HG03571 (cell line): ENCODE results near the gene SPTBN4.
"Not testable (repeated sequence)": the region's sequence is repeated elsewhere in the genome, so short reads cannot be mapped to it uniquely, and the experiment has no call there.

Experiments used
- ATAC-seq: cut with Tn5 transposase; IDR thresholded peaks from one replicate; pipeline ENCODE4 v1.9.1; 2021; ENCODE audit not compliant: unreplicated experiment

The SPTBN4 gene

DNA sequence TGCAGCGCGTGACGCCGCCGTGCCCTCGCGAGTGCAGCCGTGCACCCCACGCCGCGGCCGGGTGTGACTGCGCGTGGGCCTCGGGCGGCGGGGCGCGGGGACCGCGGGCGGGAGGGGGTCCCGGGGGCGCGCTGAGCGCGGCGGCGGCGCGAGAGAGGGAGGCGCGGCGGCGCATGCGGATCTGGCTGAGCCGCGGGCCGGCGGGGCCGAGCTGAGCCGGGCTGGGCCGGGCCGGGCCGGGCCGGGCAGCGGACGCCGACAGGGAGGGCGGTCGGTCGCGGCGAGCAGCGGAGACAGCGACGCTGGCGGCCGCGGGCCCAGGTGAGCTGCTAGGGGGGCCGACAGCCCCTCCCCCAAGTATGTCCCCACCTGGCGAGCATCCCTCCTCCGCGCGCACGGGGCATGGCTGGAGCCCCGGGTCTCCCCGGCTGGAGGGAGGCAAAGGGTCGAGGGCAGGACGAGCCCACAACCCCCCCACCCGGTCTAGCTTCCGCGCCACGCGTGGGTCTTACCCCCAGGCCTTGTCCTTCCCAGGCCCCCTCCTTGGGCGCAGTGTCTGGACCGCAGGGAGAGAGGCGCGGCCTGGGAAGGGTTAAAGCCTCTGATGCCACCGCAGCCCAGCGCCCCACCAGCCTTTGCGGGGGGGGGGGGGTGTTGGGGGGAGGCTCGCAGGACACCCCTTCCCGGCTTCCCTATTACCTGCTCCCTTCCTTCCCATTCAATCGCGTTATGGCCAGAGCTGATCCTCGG lies at the start of gene SPTBN4:
Gene SPTBN4, plus strand, starts transcription at position 17 of the 750 bp plus-strand sequence. CDS start 5,621 bp downstream, outside the sequence.
- ATAC-seq: no peak

DNA sequence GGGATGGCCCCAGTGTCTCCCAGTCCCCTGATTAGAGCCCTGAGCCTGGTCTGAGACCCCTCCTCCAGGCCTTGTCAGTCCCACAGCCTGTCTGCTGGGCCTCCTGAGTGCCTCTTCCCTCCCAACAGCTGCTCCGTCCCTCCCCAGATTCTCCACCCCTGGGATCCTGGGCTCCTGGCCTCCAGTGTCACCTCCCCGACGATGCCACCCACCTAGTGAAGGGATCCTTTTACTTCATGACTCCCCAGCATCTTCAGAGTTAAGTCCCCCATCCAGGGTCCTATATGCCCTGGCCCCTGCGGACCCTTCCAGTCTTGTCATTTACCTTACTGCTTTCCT lies 49.2 kb upstream of the SPTBN4 start:
- no peak for ATAC-seq

DNA sequence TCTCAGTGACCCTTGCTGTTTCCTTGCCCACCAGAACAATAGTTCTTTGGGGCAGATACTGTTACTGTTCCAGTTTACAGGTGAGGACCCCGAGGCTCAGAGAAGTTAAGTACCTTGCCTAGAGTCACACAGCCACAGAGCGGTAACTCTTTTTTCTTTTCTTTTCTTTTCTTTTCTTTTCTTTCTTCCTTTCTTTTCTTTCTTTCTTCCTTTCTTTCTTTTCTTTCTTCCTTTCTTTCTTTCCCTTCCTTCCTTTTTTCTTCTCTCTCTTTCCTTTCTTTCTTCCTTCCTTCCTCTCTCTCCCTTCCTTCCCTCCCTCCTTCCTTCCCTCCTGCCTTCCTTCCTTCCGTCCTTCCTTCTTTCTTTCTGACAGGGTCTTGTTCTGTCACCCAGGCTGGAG lies 48.8 kb upstream of the SPTBN4 start:
- ATAC-seq: no peak

DNA sequence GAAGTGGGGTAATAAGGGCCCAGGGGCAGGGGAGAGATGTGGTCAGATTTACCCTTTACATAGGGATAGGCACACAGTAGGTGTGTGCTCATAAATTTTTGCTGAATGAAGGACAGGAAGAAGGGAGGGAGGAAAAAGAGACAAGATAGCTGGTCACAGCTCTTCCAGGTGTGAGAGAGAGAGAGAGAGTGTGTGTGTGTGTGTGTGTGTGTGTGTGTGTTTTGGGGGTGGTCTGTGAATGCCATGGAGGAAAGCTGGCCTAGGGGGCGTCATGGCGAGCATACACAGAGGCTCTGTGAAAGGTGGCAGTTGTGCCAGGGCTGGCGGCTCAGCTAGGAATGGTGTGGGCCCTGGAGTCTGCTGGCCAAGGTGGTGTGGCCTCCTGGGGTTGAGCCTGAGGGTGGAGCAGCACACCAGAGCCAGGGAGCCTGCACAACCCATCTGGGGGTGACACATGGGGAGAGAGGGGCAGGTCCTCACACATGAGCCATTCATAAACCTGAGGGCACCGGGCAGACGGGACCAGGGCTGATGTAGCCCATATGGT lies 47.7 kb upstream of the SPTBN4 start:
- no peak for ATAC-seq

DNA sequence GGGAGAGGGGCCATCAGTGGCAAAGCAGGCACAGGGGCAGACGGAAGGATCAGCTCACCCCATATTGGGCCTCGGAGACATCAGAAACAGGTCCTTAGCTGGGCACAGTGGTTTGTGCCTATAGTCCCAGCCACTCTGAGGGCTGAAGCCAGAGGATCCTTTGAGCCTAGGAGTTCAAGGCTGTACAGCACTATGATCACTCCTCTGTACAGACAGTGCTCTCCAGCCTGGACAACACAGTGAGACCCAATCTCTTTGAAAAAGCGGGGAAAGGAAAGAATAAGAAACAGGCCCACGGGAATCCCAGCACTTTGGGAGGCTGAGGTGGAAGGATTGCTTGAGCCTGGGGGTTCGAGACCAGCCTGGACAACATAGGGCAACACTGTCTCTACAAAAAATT lies 47.0 kb upstream of the SPTBN4 start:
- no peak for ATAC-seq

DNA sequence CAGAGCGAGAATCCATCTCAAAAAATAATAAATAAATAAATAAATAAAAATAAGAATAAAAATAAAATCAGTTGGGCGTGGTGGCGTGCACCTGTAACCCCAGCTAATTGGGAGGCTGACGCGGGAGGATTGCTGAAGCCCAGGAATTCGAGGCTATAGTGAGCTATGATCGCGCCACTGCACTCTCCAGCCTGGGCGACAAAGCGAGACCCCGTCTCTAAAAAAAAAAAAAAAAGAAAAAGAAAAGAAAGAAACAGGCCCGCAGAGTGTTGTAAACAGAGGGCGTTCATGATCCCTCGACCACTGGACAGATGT lies 46.4 kb upstream of the SPTBN4 start:
- no peak for ATAC-seq

DNA sequence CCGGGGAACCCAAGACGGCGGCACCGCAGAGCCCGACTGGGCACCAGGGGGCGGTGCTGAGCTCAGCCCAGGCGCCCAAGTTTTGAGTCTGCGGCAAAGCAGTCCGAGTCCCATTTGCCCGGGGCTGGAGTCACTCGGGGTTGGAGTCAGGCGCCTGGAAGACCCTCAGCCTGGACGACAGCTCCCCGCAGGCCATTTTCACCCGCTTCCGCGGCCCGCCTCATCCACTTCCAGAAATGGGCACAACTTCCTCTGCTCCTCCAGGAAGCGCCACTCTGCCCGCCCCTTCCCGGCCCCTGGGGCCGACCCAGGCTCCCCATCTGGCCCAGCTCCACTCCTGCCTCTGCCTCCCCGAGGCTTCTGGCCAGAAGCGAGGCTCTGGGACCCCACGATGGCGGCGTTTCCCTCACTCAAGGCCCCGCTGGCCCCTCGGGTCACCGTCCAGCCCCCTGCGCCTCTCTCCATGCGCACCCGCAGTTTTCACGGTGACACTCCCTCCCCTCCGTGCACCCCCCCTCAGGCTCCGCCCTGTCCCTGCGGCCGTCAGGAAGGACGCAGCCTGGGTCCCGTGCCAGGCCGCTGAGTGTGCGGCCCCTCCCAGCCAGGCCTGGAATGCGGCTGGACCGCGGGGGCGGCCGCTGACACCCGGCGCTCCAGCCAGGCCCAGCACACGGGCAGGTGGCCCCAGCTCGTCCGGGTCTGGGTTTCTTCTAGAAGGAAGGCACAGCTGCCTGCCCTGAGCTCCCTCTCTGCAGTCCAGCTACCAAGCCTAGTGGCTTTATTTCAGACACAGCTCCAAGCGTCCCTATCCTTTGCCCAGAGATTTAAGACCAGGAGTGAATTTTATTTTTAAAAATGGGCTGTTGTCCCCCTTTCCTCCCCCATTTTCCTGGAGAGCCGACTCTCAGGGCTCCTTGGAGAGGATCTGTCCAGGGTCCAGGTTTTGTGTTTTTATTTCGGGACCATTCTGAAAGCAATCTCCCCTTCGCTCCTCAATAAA lies 45.7 kb upstream of the SPTBN4 start:
- ATAC-seq: peak; percentile 30

DNA sequence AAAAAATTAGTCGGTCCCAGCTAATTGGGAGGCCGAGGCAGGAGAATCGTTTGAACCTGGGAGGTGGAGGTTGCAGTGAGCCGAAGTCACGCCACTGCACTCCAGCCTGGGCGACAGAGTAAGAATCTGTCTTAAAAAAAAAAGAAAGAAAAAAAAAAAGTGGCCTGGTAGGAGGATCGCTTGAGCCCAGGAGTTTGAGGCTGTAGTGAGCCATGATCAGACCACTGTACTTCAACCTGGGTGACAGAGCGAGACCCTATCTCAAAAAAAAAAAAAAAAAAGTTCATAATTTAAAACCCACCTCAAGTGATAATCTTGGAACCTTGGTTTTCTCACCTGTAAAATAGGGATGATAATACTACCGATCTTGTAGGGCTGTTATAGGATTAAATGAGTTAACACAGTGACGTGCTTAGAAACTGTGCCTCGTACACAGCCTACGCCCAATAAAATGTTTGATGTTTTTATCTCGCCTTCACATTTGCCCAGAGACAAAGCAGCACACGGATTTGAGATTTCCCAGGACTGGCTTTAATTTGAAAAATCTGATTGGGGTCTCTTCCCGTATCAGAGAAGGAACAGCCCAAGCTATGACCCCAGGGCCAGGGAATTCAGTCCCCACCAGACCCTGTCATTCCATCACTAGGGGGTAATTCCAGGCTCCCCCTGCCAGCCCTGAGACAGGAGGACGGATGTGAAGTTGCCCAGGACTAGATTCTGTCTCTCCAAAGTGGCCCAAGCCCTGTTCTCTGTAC lies 44.6 kb upstream of the SPTBN4 start:
- ATAC-seq: no peak

DNA sequence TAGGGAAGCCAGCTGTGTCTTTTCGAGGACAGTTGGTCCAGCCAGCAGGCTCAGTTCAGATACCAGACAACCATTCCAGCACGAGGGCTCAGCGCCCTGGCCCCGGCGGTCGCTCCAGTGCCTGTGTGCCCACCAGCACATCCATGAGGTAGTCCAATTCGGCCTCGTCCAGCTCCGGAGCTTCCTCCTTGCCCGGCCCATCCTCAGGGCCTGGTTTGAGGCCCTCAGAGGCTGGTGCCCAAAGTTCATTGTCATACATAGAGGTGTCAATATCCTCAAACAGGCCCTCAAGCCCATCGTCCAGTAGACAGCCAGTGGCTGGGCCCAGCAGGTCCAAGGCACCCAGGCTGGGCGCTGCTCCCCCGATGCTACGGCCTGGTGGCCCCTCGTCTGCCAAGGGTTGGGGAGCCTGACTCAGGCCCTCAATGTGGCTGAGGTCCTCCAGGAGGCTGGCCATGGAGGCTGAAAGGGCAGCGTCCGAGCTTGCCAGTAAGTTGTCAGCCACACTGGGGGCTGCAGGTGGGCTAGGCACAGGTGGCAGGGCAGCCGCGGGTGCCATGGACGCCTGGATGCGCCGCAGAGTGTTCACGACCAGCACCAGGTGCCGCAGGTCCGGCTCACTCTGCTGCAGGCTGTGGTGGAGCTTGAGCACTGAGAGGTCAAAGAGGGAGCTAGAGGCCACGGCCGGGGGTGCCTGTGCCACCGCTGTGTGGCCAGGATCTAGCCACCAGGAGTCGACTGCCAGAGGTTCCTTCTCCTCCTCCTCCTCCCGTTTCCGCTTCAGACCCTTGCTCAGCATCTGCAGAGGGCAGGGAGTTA lies 43.8 kb upstream of the SPTBN4 start:
- no peak for ATAC-seq

DNA sequence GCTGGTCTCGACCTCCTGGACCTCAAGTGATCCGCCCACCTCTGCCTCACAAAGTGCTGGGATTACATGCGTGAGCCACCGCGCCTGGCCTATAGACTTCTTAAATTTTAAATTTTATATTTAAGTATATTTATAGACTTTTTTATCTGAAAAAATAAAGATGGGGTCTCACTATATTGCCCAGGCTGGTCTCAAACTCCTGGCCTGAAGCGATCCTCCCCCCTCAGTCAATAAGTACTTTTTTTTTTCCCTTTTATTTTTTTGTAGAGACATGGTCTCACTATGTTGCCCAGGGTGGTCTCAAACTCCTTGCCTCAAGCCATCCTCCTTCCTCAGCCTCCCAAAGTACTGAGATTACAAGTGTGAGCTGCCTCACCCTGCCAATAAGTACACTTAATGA lies 42.9 kb upstream of the SPTBN4 start:
- ATAC-seq: no peak

DNA sequence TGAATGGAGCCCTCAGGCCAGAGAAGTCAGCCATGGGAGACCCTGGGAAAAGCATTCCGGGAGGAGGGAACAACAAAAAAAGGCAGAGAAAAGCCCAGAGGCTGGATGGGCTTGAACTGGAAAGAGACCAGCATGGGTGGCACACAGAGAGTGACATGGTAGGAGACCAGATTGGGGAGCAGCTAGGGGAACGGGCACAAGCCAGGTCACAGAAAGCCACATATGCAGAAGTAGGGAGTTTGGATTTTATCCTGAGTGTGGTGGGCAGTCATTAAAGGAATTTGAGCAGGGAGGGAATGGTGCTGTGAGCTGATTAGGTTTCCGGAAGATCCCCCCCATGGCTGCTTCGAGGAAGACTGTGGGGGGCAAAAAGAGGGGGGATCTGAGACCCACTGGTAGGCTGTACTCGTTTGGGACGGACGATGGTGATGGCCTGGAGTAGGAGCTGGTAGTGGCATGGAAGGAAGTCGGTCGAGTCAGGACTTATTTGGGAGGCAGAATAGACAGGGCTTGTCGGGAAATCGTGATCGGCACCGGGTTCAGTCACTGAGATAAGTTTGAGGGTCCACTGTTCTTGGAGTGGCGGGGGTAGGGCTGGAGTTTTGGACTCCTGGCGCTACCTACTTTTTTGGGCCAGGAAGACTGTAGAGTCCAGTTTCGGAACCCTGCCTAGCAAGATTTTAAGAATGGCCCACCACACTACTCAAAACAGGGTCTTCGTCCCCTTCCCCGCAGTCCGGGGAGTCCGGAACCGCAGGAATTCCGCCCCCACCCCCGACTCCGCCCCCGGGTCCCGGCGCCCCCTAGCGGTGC lies 42.0 kb upstream of the SPTBN4 start:
- no peak for ATAC-seq

DNA sequence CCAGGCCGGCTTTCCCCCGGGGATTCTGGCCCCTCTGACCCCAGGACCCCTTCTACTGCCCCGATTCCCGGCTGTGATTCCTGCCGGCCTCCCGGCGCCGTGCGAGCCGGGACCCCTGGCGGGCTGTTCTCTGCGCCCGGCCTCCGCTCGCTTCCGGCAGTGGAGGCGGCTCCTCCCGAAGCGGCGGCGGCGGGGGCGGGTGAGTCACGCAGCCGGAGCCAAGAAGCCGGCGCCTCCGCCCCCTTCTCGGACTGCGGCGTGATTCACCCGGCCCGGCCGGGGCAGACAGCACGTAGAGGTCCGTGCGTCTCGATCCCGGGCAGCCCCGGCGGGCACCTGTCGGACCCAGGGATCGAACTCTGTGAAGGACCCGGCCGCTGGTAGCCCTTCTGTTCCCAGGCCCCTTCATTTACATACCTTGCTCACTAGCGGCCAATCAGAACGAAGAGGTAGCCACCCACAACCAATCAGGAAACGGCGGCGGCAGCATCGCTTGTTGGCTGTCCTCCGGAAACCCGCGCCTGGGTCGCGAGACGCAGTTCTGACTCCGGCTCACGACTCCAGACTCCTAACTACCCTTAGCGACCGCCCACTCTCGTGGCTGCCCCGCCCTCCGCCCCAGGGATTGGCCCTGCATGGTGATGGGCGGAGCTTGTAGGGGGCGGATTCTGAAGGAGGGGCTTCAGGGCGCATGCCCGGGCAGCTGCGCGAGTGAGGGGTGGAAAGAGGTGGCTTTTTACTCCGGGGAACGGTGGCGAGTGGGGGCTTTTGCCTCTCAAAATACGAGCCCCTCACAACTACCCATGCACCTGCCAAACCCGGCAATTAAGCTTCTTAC lies 41.1 kb upstream of the SPTBN4 start, which contains the start of gene SERTAD1:
Gene SERTAD1, minus strand, starts transcription at position 543 of the 838 bp plus-strand sequence. CDS start 2,446 bp downstream, outside the sequence.
- peak; percentile 79 for ATAC-seq

DNA sequence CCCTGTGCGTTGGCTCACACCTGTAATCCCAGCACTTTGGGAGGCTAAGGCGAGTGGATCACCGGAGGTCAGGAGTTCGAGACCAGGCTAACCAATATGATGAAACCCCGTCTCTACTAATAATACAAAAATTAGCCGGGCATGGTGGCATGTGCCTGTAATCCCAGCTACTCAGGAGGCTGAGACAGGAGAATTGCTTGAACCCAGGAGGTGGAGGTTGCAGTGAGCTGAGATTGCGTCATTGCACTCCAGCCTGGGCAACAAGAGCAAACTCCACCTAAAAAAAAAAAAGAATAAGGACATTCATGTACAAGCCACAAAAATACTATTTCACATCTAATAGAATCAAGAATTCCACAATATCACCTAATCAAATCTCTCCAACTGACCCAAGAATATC lies 38.6 kb upstream of the SPTBN4 start:
- ATAC-seq: not testable (repeated sequence)

DNA sequence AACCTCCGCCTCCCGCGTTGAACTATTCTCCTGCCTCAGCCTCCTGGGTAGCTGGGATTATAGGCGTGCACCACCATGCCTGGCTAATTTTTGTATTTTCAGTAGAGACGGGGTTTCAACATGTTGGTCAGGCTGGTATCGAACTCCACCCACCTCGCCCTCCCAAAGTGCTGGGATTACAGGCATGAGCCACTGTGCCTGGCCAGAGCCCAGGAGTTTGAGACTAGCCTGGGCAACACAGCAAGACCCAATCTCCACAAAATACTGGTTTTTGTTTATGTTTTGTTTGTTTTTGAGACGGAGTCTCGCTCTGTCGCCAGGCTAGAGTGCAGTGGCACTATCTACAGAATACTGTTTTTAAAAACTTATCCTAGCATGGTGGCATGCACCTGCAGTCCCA lies 36.6 kb upstream of the SPTBN4 start:
- ATAC-seq: not testable (repeated sequence)

DNA sequence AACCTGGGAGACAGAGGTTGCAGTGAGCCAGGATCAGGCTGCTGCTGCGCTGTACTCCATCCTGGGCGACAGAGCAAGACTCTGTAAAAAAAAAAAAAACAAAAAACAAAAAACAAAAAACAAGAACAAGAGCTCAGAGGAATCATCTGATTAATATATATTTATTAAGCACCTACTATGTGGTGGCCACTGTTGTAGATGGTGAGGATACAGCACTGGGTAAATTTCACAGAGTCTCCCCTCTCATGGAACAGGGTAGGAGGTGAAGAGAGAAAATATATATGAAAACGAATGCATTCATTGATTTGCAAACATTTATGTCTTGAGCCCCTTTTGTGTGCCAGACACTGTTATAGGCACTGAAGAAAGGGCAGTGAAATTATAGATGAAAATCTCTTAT lies 35.1 kb upstream of the SPTBN4 start:
- ATAC-seq: no peak

DNA sequence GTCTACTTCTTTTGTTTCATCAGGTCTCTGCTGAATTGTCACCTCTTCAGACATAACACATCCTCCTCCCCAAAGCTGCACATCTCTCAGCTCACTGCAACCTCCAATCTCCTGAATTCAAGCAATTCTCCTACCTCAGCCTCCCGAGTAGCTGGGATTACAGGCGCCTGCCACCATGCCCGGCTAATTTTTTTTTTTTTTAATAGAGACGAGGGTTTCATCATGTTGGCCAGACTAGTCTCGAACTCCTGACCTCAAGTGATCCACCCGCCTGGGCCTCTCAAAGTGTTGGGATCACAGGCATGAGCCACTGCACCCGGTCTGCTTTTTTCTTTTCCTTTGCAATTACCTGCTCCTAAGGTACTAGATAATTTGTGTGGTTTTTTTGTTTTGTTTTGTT lies 34.0 kb upstream of the SPTBN4 start:
- not testable (repeated sequence) for ATAC-seq

DNA sequence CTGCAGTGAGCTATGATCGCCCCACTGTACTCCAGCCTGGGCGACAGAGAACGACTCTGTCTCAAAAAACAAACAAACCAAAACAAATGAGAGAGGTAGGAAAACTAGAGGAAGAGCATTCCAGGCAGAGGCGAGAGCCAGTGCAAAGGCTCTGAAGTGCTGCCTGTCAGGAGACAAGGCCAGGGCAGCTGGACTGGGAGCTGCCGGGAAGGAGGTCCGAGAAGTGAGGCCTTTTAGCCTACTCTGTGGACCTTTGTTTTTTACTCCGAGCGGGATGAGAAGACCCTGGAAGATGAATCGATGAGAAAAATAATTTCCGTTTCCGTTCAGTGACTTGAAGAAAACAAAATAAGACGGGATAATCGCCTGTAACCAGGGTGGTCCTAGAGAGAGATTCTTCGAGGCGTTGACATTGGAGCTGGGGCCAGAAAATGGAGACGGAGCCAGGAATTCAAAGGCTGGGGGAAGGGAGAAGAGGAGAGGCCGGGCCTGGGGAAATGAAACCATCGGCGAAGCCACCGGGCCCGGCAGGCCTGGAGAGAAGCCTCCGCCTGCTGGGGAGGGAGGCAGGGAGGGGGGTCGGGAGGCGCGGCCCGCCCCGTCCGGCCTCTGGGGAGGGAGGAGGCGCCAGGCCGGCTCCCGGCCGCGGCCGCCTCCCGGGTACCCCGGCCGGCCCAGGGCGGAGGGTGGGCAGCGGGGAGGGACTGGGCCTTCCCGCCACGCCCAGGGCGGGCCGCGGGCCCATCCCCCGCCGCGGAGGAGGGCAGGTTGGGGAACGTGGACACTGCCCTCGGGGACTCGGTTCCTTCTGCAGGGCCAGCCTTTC lies 33.2 kb upstream of the SPTBN4 start:
- ATAC-seq: peak; percentile 68

DNA sequence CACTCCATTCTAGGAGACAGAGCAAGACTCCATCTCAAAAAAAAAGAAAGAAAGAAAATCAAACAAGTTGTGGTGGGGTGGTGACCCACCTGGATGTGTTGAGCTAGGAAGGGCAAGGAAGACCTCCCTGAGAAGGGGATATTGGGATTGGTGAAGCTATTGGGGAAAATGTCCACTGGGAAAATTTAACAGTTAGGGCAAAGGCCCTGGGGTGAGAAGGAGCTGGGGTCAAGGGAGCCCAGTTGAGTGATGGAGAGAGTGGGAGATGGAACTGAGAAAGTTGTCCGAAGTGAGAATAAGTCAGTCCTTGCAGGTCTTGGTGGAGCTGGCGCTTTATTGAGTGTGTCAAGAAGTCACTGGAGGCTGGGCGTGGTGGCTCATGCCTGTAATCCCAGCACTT lies 28.5 kb upstream of the SPTBN4 start:
- no peak for ATAC-seq
